Nephron (organoid): ENCODE data around the gene CALY.

Experiments used
- H3K27ac Mint-ChIP-seq, 3 experiments: 2 replicates each; pipeline ENCODE4 v1.8.0; 2020; ENCODE audit warnings: mixed read lengths in 3 of 3, mild to moderate bottlenecking in 2 of 3, moderate library complexity in 1 of 3
- H3K27me3 Mint-ChIP-seq: 2 replicates; pipeline ENCODE4 v1.8.0; 2021; ENCODE audit warnings: low read depth, mild to moderate bottlenecking, moderate library complexity, mixed read lengths
- H3K36me3 Mint-ChIP-seq: 2 replicates; pipeline ENCODE4 v1.8.0; 2020; ENCODE audit warnings: low read depth, mixed read lengths
- H3K4me1 Mint-ChIP-seq: 2 replicates; pipeline ENCODE4 v1.8.0; 2020; ENCODE audit warnings: mixed read lengths
- H3K4me3 Mint-ChIP-seq, 3 experiments: 2 replicates each; pipeline ENCODE4 v1.8.0; 2020; ENCODE audit warnings: mild to moderate bottlenecking in 3 of 3, mixed read lengths in 3 of 3, moderate library complexity in 2 of 3
- H3K9me3 Mint-ChIP-seq: 2 replicates; pipeline ENCODE4 v1.8.0; 2020; ENCODE audit warnings: mixed read lengths
- TF ChIP-seq, protein P1 (sequence below), 3 experiments: fragments of 200-600 bp; sonication (generic); IDR thresholded peaks; one replicate each; pipeline ENCODE4 v1.5.0; 2021; ENCODE audit warnings: antibody characterized with exemption in 3 of 3; ENCODE audit not compliant: unreplicated experiment in 3 of 3

CALY gene

DNA sequence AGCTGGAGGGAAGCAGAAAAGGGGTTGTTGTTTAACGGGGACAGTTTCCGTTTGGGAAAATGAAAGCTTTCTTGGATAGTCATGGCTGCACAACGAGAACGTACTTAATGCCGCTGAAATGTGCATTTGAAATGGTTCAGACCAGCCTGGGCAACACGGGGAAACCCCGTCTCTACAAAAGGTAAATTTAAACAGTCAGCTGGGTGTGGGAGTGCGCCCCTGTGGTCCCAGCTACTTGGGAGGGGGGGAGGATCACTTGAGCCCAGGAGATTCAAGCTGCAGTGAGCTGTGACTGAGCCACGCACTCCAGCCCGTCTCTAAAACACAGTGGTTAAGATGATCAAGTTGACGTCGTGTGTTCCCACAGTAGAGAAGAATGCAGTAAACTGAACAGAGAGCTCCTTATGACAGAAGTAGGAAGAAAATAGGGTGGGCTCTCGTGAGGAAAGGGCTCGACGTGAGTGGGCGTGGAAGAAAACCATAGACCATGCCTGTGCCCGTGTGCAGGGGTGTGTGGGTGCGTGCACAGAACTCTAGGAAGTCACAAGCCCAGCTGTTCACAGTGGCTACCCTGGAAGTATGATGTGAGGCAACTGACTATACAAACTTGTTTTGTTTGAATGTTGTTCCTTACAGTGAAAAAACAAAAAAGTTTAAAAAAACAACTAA, 25.2 kb upstream of the CALY start:
- H3K4me3 Mint-ChIP-seq = no peak overlapping the region
- TF ChIP-seq, protein P1, sequence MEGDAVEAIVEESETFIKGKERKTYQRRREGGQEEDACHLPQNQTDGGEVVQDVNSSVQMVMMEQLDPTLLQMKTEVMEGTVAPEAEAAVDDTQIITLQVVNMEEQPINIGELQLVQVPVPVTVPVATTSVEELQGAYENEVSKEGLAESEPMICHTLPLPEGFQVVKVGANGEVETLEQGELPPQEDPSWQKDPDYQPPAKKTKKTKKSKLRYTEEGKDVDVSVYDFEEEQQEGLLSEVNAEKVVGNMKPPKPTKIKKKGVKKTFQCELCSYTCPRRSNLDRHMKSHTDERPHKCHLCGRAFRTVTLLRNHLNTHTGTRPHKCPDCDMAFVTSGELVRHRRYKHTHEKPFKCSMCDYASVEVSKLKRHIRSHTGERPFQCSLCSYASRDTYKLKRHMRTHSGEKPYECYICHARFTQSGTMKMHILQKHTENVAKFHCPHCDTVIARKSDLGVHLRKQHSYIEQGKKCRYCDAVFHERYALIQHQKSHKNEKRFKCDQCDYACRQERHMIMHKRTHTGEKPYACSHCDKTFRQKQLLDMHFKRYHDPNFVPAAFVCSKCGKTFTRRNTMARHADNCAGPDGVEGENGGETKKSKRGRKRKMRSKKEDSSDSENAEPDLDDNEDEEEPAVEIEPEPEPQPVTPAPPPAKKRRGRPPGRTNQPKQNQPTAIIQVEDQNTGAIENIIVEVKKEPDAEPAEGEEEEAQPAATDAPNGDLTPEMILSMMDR (IDR thresholded peaks at IDR 0.05; ENCODE audit: unreplicated experiment in 3 of 3) = no peak
- H3K36me3 Mint-ChIP-seq = peaks cover 35% of the 10 kb centered on the region
- H3K4me1 Mint-ChIP-seq = peaks cover 5% of the 10 kb centered on the region
- H3K27me3 Mint-ChIP-seq = no peaks in the 10 kb centered on the region
- H3K27ac Mint-ChIP-seq = peak overlapping the region in 1 of 3 experiments; percentile 0
- H3K9me3 Mint-ChIP-seq = no peaks in the 10 kb centered on the region

DNA sequence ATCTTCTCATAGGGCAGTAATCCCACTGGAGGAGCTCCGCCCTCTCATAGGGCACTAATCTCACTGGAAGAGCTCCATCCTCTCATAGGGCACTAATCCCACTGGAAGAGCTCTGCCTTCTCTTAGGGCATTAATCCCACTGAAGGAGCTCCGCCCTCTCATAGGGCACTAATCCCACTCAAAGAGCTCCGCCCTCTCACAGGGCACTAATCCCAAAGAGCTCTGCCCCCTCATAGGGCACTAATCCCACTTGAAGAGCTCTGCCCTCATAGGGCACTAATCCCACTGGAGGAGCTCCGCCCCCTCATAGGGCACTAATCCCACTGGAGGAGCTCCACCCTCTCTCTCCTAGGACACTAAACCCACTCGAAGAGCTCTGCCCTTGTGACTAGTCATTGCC, 24.5 kb upstream of the CALY start:
- TF ChIP-seq, protein P1 (IDR thresholded peaks at IDR 0.05; ENCODE audit: unreplicated experiment in 3 of 3) = no peak
- H3K27me3 Mint-ChIP-seq = no peaks in the 10 kb centered on the region
- no peaks in the 10 kb centered on the region for H3K9me3 Mint-ChIP-seq
- peaks cover 5% of the 10 kb centered on the region for H3K4me1 Mint-ChIP-seq
- peaks cover 35% of the 10 kb centered on the region for H3K36me3 Mint-ChIP-seq
- H3K4me3 Mint-ChIP-seq = no peak overlapping the region
- H3K27ac Mint-ChIP-seq = no peak overlapping the region

DNA sequence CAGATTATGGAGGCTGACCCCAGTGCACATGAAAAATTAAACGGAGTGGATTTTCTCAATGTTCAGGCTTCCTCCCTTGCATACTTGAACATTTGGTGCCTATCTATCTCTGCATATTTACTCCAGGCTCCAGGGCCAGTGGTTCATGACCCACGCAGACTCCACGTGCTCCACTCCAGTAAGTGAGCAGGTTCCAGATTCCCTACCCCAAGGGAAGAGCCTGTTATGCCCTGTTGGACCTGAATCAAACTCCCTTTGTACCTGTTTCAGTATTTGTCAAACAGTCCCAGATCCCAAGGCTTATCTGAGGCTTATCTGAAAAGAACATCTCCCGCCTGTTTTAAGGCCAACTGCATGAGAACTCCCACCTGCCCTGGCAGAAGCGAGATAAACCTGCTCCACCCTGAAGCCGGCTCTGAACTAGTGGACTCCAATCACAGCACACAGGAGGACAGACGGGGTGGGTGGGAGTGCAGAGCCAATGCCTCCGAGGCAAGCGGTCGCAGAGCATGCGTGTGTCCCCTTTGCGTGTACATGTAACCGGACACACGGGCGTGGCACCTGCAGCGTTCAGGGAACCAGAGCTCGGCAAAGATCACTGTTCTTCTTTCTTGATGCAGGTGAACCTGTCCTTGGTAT, 23.4 kb upstream of the CALY start:
- TF ChIP-seq, protein P1 (IDR thresholded peaks at IDR 0.05; ENCODE audit: unreplicated experiment in 3 of 3) = no peak
- H3K4me3 Mint-ChIP-seq = peak overlapping the region in 2 of 3 experiments; percentile 48 to 63
- peaks cover 26% of the 10 kb centered on the region for H3K36me3 Mint-ChIP-seq
- peak overlapping the region; percentile 51 to 87 (median 68) for H3K27ac Mint-ChIP-seq
- no peaks in the 10 kb centered on the region for H3K9me3 Mint-ChIP-seq
- no peaks in the 10 kb centered on the region for H3K27me3 Mint-ChIP-seq
- H3K4me1 Mint-ChIP-seq = peaks cover 5% of the 10 kb centered on the region

DNA sequence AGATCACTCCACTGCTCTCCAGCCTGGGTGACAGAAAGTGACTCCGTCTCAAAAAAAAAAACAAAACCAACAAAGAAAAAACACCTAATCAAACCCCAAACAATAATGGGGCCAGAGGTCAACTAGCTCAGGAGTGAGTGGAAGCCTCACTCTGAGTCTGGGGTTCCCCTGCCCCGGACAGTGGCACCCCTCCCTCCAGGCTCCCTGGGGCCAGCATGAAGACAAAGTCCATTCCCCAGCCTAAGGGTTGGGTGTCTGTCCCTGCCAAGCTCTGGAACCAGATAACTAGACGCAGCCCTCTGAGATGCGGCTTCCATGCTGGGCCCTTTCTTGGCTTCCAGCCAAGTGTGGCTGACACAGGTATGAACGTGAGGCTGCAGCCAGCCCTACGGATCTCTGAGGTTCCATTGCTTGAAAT, 22.9 kb upstream of the CALY start:
- Mint-ChIP-seq H3K4me3 (peak overlapping the region in 2 of 3 experiments; percentile 16 to 48), H3K36me3 (peaks cover 22% of the 10 kb centered on the region), H3K27ac (peak overlapping the region; percentile 51 to 87 (median 68)), H3K4me1 (peaks cover 5% of the 10 kb centered on the region), H3K27me3 (no peaks in the 10 kb centered on the region), H3K9me3 (no peaks in the 10 kb centered on the region)
- TF ChIP-seq, protein P1 (IDR thresholded peaks at IDR 0.05; ENCODE audit: unreplicated experiment in 3 of 3) = no peak

DNA sequence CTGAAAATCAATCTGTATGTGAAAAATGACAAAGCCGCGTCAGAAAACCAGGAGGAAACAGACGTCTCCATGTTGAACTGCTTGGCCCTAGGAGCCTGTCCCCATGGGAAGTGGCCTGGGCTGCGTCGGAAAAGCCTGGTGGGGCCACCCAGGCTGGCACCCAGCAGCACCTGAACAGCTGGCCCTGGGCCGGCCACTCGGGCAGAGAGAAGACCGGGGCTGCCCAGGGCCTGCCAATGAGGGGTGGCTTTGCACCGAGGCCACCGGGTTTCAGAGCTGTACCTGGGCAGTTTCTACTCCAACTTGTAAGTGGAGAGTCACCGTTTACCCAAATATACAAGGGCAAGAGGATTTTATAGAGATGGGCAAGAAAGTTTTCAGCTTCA, 22.2 kb upstream of the CALY start:
- H3K4me1 Mint-ChIP-seq = peaks cover 5% of the 10 kb centered on the region
- no peaks in the 10 kb centered on the region for H3K9me3 Mint-ChIP-seq
- TF ChIP-seq, protein P1 (IDR thresholded peaks at IDR 0.05; ENCODE audit: unreplicated experiment in 3 of 3) = no peak
- peak overlapping the region in 1 of 3 experiments; percentile 31 for H3K27ac Mint-ChIP-seq
- peaks cover 18% of the 10 kb centered on the region for H3K36me3 Mint-ChIP-seq
- H3K4me3 Mint-ChIP-seq = peak overlapping the region in 2 of 3 experiments; percentile 32 to 48
- H3K27me3 Mint-ChIP-seq = no peaks in the 10 kb centered on the region
